Right lobe of liver (tissue), 6 donors: ENCODE measurements around the gene HMGN4. TPM values are rescaled to one million over a fixed set of nuclear protein-coding genes. Genes with fewer than 3 reads are reported as not detected.
A peak's percentile ranks its signal among the peaks of the same experiment; 100 is the strongest.

Experiments used
- ATAC-seq, 4 donors: fragments of 200-7000 bp; cut with Tn5 transposase; one replicate each; pipeline ENCODE4 v1.9.1; 2020; ENCODE audit warnings: mild to moderate bottlenecking in 4 of 4, moderate library complexity in 4 of 4
- DNase-seq, 3 donors: peaks; one replicate each; pipeline ENCODE4 v3.0.0-alpha.2; 2020
- H3K27ac ChIP-seq, 3 donors: fragments of 200-600 bp; one replicate each; pipeline ENCODE4 v1.8.0; 2022
- H3K27me3 ChIP-seq, 2 donors: fragments of 200-600 bp; one replicate each; pipeline ENCODE4 v1.8.0; 2022
- H3K36me3 ChIP-seq, 4 donors: fragments of 200-600 bp; sonication (generic) in 1 of 4; one replicate each; pipeline versions ENCODE4 v1.5.1 to v1.8.0; 2017 to 2022; ENCODE audit warnings: control low read depth in 1 of 4
- H3K4me1 ChIP-seq, 4 donors: fragments of 200-600 bp; sonication (generic) in 1 of 4; one replicate each; pipeline versions ENCODE4 v1.5.1 to v1.8.0; 2017 to 2022; ENCODE audit warnings: control low read depth in 1 of 4
- H3K4me3 ChIP-seq, 3 donors: fragments of 200-600 bp; one replicate each; pipeline ENCODE4 v1.8.0; 2022
- H3K9me3 ChIP-seq, 4 donors: fragments of 200-600 bp; sonication (generic) in 1 of 4; one replicate each; pipeline versions ENCODE4 v1.5.1 to v1.8.0; 2017 to 2022; ENCODE audit warnings: control low read depth in 1 of 4
- POLR2A ChIP-seq: fragments of 450-650 bp; IDR thresholded peaks from one replicate; pipeline ENCODE4 v1.6.1; 2017; ENCODE audit warnings: antibody characterized with exemption, mild to moderate bottlenecking
- WGBS: methylation state at CpG from one replicate; pipeline ENCODE4 v1.1.6; 2018; ENCODE audit warnings: low coverage, low lambda C conversion rate; ENCODE audit not compliant: insufficient coverage; ENCODE audit errors: missing lambda C conversion rate; 5-methylcytosine and 5-hydroxymethylcytosine counted together
- intact Hi-C, 2 donors: fragments of 100-400 bp; cut with DNase I; formaldehyde crosslinking; loops; one replicate each; pipeline versions ENCODE4 v1.11.2 to v1.14.1; 2022
- total RNA-seq, 6 experiments: library from RNA; depleted of rRNA in 2 of 6; stranded (reverse); fragments of >200 nt in 2 of 6; fragmentation: NEBNext Ultra II Directional in 3 of 6; extraction: Animal tissue kit (Norgen Biotek cat#: 25700) in 3 of 6; gene quantifications; one replicate each; pipeline versions ENCODE4 v1.1.0 to v1.2.4, GENCODE V29; 2016 to 2023
- TF ChIP-seq, protein P1 (sequence below), 4 donors: fragments of 200-600 bp in 3 of 4; fragments of 450-650 bp in 1 of 4; IDR thresholded peaks; one replicate each; pipeline versions ENCODE4 v1.5.1 to v1.8.0; 2016 to 2022; ENCODE audit warnings: antibody characterized with exemption in 4 of 4, mild to moderate bottlenecking in 2 of 4
- donor health status: DM: no; HTN: yes; CAD: no.
- donor health status: DM: no; HTN: no; CAD: no.
- donor health status: DM: no; HTN: no; CAD: no.
- donor health status: DM: no; HTN: yes; CAD: no.
- donor health status: DM: no; HTN: yes; CAD: no.

HMGN4 gene
- total RNA-seq, 6 experiments from 2014 or later, result 5.8 to 13.2 (median 9.1) TPM

GRCh38 chr6:26552205-26552604 lies 14.0 kb downstream of the HMGN4 start:
- intact Hi-C loops, result no loop called here
- 88% methylated on average over 10 of the region's 10 CpGs for WGBS
- Histone ChIP-seq H3K27me3 (peaks cover 0 to 3% of the 10 kb centered on the region in 2 donors), H3K36me3 (no peaks in the 10 kb centered on the region), H3K4me1 (peaks cover 0 to 18% (median 8%) of the 10 kb centered on the region in 4 donors), H3K4me3 (no peak overlapping the region), H3K27ac (no peak overlapping the region), H3K9me3 (no peaks in the 10 kb centered on the region)
- no peak for TF ChIP-seq POLR2A
- TF ChIP-seq, protein P1, sequence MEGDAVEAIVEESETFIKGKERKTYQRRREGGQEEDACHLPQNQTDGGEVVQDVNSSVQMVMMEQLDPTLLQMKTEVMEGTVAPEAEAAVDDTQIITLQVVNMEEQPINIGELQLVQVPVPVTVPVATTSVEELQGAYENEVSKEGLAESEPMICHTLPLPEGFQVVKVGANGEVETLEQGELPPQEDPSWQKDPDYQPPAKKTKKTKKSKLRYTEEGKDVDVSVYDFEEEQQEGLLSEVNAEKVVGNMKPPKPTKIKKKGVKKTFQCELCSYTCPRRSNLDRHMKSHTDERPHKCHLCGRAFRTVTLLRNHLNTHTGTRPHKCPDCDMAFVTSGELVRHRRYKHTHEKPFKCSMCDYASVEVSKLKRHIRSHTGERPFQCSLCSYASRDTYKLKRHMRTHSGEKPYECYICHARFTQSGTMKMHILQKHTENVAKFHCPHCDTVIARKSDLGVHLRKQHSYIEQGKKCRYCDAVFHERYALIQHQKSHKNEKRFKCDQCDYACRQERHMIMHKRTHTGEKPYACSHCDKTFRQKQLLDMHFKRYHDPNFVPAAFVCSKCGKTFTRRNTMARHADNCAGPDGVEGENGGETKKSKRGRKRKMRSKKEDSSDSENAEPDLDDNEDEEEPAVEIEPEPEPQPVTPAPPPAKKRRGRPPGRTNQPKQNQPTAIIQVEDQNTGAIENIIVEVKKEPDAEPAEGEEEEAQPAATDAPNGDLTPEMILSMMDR (IDR thresholded peaks at IDR 0.05), result no peak
- no peak for ATAC-seq
- DNase-seq, result no peak

DNA sequence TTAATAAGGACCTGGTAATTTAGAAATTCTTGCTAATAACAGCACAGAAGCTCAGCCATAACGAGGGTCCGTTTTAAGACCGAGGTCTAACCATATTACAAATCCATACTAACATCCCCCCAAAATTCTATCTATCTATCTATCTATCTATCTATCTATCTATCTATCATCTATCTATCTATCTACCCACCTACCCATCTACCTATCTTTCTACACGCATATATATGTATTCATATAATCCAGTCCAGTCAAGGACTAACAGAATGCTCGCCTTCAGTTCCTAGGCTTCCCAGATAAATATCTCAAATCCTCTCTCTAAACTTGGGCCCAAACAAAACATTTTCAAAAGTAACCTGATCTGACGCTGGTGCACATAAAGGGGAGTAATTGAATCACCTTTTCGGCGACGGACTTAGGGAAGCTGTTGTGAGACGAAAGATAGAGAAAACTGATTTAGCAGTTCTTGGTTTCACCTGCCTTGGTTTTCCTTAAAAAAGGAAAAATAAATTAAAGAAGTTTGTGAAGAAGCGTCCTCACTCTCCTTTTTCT lies 14.5 kb downstream of the HMGN4 start:
- peaks cover 0 to 18% (median 8%) of the 10 kb centered on the region in 4 donors for H3K4me1 ChIP-seq
- H3K9me3 ChIP-seq, result no peaks in the 10 kb centered on the region
- ATAC-seq (no peak), DNase-seq (no peak)
- no peak for TF ChIP-seq POLR2A
- TF ChIP-seq, protein P1 (IDR thresholded peaks at IDR 0.05), result no peak
- peaks cover 0 to 3% of the 10 kb centered on the region in 2 donors for H3K27me3 ChIP-seq
- WGBS, result 50% methylated on average over 10 of the region's 11 CpGs
- no peak overlapping the region for H3K27ac ChIP-seq
- H3K36me3 ChIP-seq, result no peaks in the 10 kb centered on the region
- H3K4me3 ChIP-seq, result peak overlapping the region in 2 of 3 donors; percentile 47
- intact Hi-C loops, result no loop called here

DNA sequence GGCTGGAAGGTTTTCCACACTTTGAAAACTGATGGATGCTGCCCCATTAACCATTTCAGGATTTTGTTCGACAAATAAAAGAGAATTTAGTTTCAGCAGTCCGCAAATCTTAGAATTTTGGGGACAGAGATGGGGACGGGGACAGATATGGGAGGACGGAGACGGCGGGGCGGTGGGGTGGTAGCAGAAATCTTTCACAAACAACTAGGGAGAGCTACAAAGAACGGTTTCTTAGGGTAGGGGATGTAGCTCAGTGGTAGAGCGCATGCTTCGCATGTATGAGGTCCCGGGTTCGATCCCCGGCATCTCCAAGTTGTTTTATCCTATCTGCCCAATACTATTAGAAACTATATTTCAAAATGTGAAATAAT lies 15.1 kb downstream of the HMGN4 start:
- peaks cover 0 to 18% (median 8%) of the 10 kb centered on the region in 4 donors for H3K4me1 ChIP-seq
- WGBS, result under 1% methylated on average over 13 of the region's 13 CpGs
- peak overlapping the region in 2 of 3 donors; percentile 30 to 49 for H3K27ac ChIP-seq
- H3K36me3 ChIP-seq, result no peaks in the 10 kb centered on the region
- intact Hi-C loops, result no loop called here
- peak; percentile 62 to 69 (median 63) for DNase-seq
- peak; percentile 75 to 82 (median 80) for ATAC-seq
- H3K9me3 ChIP-seq, result no peaks in the 10 kb centered on the region
- H3K4me3 ChIP-seq, result peak overlapping the region; percentile 27 to 47 (median 47)
- H3K27me3 ChIP-seq, result peaks cover 0 to 3% of the 10 kb centered on the region in 2 donors
- TF ChIP-seq POLR2A, result no peak
- TF ChIP-seq, protein P1 (IDR thresholded peaks at IDR 0.05), result no peak

GRCh38 chr6:26553635-26554446 lies 15.7 kb downstream of the HMGN4 start:
- no peaks in the 10 kb centered on the region for H3K36me3 ChIP-seq
- H3K4me3 ChIP-seq, result peak overlapping the region; percentile 27 to 47 (median 47)
- H3K27ac ChIP-seq, result peak overlapping the region in 2 of 3 donors; percentile 30 to 49
- peaks cover 0 to 18% (median 8%) of the 10 kb centered on the region in 4 donors for H3K4me1 ChIP-seq
- ATAC-seq (peak; percentile 70 to 86 (median 78)), DNase-seq (peak; percentile 66 to 74 (median 69))
- under 1% methylated on average over 19 of the region's 19 CpGs for WGBS
- TF ChIP-seq, protein P1 (IDR thresholded peaks at IDR 0.05), result no peak
- TF ChIP-seq POLR2A, result no peak
- no peaks in the 10 kb centered on the region for H3K9me3 ChIP-seq
- intact Hi-C loops, result no loop called here
- peaks cover 0 to 3% of the 10 kb centered on the region in 2 donors for H3K27me3 ChIP-seq
